Testis (tissue), 3 donors: ENCODE measurements around the gene ITIH4. TPM values are rescaled to one million over a fixed set of nuclear protein-coding genes. Genes with fewer than 3 reads are reported as not detected.

Experiments
- DNase-seq: peaks from one replicate; pipeline ENCODE4 v3.0.0-alpha.2; 2019
- H3K27ac ChIP-seq, 2 donors: fragments of 200-600 bp; sonication (generic); one replicate each; pipeline ENCODE4 v1.5.1; 2019
- H3K27me3 ChIP-seq: fragments of 200-600 bp; sonication (generic); one replicate; pipeline ENCODE4 v1.5.1; 2019
- H3K36me3 ChIP-seq: fragments of 200-600 bp; sonication (generic); one replicate; pipeline ENCODE4 v1.5.1; 2017; ENCODE audit warnings: low read depth; ENCODE audit errors: missing control alignments
- H3K4me1 ChIP-seq: fragments of 200-600 bp; sonication (generic); one replicate; pipeline ENCODE4 v1.5.1; 2019
- H3K4me3 ChIP-seq, 2 donors: fragments of 200-600 bp; sonication (generic); one replicate each; pipeline ENCODE4 v1.5.1; 2017 to 2019
- H3K9me3 ChIP-seq: fragments of 200-600 bp; sonication (generic); one replicate; pipeline ENCODE4 v1.5.1; 2017
- POLR2A ChIP-seq: fragments of 450-650 bp; IDR thresholded peaks from one replicate; pipeline ENCODE4 v1.6.1; 2017; ENCODE audit warnings: antibody characterized with exemption, mild to moderate bottlenecking, moderate library complexity
- WGBS, 2 donors: methylation state at CpG; one replicate each; pipeline ENCODE4 v1.1.5; 2018; 5-methylcytosine and 5-hydroxymethylcytosine counted together
- intact Hi-C: fragments of 100-400 bp; cut with DNase I; formaldehyde crosslinking; loops from one replicate; pipeline ENCODE4 v1.15.1; 2023; ENCODE audit warnings: low total_unique reads
- polyA plus RNA-seq: library from polyadenylated mRNA; stranded (reverse); fragments of 350-450 nt; fragmentation: Illumina TruSeq; extraction: RNeasy Lipid Tissue Mini Kit (QIAGEN cat#74804); gene quantifications from one replicate; pipeline ENCODE4 v1.2.3, GENCODE V29; 2014; ENCODE audit warnings: low read depth, low replicate concordance; ENCODE audit not compliant: insufficient read depth
- total RNA-seq, 2 donors: library from RNA; depleted of rRNA; stranded (reverse); fragments of >200 nt; gene quantifications; one replicate each; pipeline ENCODE4 v1.2.3, GENCODE V29; 2016
- TF ChIP-seq, protein P1 (sequence below), 3 experiments: fragments of 450-650 bp in 2 of 3; fragments of 200-600 bp in 1 of 3; sonication (generic) in 1 of 3; IDR thresholded peaks; one replicate each; pipeline ENCODE4 v1.5.1; 2016 to 2019; ENCODE audit warnings: antibody characterized with exemption in 3 of 3, mild to moderate bottlenecking in 2 of 3, moderate library complexity in 1 of 3

ITIH4 gene
- total and polyA plus RNA-seq, 3 donors from 2014 or later = 16.8 to 30.2 (median 19.9) TPM

DNA sequence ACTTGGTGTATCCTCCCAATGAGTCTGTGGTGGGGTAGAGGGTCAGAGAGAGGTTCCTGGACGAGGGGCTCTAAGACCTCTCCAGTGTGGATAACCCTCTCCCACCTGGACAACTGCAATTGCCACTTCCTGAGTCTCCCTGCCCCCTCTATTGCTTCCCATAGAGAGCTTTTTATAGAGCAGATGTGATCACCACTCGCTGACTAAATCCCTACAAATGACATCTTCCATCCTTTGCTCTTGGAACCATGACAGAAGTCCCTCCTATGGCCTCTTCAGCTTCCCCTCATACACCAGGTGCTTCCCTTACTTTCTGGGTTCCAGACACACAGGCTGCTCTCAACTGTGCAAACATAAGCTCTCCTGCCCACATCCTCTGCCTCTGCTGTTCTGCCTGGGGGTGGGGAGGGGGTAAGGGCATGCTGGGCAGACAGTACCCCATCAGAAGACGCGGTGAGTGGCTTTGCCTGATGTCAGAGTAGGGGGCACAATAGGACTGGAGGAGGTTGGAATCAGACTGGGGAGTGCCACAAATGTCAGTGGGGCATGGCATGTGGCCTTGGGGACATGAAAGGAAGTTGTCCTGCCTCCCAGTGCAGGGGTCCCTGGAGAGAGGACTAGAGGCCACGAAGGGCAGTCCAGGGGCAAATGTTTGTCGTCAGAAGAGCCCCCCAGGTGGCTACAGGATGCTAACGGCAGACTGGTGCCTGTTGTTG, 20.7 kb downstream of the ITIH4 start:
- 78 to 82% methylated on average over 7 of the region's 7 CpGs for WGBS, 2 donors
- intact Hi-C loops = no loop called here
- Histone ChIP-seq H3K27me3 (no peaks in the 10 kb centered on the region), H3K4me3 (no peak overlapping the region), H3K9me3 (no peaks in the 10 kb centered on the region), H3K27ac (no peak overlapping the region), H3K4me1 (no peaks in the 10 kb centered on the region), H3K36me3 (no peaks in the 10 kb centered on the region)
- DNase-seq = no peak
- TF ChIP-seq POLR2A = no peak
- TF ChIP-seq, protein P1, sequence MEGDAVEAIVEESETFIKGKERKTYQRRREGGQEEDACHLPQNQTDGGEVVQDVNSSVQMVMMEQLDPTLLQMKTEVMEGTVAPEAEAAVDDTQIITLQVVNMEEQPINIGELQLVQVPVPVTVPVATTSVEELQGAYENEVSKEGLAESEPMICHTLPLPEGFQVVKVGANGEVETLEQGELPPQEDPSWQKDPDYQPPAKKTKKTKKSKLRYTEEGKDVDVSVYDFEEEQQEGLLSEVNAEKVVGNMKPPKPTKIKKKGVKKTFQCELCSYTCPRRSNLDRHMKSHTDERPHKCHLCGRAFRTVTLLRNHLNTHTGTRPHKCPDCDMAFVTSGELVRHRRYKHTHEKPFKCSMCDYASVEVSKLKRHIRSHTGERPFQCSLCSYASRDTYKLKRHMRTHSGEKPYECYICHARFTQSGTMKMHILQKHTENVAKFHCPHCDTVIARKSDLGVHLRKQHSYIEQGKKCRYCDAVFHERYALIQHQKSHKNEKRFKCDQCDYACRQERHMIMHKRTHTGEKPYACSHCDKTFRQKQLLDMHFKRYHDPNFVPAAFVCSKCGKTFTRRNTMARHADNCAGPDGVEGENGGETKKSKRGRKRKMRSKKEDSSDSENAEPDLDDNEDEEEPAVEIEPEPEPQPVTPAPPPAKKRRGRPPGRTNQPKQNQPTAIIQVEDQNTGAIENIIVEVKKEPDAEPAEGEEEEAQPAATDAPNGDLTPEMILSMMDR (IDR thresholded peaks at IDR 0.05) = no peak

DNA sequence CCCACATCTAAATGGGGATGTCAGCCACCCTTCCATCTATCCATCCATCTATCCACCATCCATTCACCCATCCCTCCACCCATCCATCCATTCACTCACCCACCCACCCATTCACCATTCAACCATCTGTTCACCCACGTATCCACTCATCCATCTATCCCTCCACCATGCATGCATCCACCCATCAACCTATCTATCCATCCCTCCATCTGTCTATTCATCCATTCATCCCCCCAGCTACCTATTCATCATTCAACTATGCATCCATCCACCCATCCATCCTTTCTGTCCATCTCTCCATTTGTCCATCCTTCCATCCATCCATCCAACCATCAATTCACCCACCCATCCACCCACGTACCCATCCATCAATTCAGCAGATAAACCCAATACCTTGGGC, 21.3 kb downstream of the ITIH4 start:
- no peaks in the 10 kb centered on the region for H3K9me3 ChIP-seq
- no peak overlapping the region for H3K27ac ChIP-seq
- no peaks in the 10 kb centered on the region for H3K4me1 ChIP-seq
- H3K27me3 ChIP-seq = no peaks in the 10 kb centered on the region
- intact Hi-C loops = no loop called here
- no peak for DNase-seq
- WGBS, 2 donors = 93 to 98% methylated on average over 2 of the region's 2 CpGs
- H3K36me3 ChIP-seq = no peaks in the 10 kb centered on the region
- no peak overlapping the region for H3K4me3 ChIP-seq
- TF ChIP-seq, protein P1 (IDR thresholded peaks at IDR 0.05) = no peak
- TF ChIP-seq POLR2A = no peak

DNA sequence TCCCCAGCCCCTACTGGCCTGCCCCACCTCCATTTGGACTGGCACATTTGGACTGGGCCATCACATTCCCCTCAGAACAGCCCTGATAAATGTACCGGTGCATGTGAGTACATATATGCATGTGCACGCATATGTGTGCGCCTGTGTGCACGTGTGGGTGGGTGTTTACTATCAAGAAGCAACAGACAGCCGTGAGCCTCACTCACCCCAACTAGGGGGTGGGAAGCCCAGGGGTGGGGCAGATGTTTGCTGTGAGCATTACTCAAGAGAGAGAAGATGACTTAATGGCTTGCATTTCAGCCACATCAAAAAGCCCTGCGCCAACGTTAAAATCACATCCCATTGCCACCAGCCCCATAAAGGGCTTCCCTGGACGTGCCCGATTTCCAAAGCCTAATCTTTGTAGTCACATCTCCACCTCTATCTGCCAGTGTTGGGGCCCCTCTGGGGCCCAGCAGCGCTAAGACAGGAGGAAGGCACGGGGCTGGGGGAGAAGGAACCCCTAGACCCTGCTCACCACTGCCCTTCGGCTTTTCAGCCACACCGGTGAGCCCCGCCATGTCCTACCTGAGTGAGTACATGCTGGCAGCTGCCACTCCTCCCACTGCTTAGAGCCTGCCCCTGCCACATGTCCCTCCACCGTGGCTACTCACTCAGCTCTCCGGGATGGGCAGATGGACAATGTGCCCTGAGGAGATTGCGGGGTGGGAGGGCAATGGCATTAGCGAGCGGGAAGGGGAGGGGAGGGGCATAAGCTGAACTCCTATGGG, 25.0 kb downstream of the ITIH4 start:
- no peak for DNase-seq
- no peak overlapping the region for H3K27ac ChIP-seq
- no peak overlapping the region for H3K4me3 ChIP-seq
- H3K9me3 ChIP-seq = no peaks in the 10 kb centered on the region
- TF ChIP-seq, protein P1 (IDR thresholded peaks at IDR 0.05) = no peak
- TF ChIP-seq POLR2A = no peak
- H3K36me3 ChIP-seq = no peaks in the 10 kb centered on the region
- no peaks in the 10 kb centered on the region for H3K27me3 ChIP-seq
- intact Hi-C loops = no loop called here
- WGBS, 2 donors = 72 to 80% methylated on average over 18 to 19 of the region's 19 CpGs
- peaks cover 10% of the 10 kb centered on the region for H3K4me1 ChIP-seq

DNA sequence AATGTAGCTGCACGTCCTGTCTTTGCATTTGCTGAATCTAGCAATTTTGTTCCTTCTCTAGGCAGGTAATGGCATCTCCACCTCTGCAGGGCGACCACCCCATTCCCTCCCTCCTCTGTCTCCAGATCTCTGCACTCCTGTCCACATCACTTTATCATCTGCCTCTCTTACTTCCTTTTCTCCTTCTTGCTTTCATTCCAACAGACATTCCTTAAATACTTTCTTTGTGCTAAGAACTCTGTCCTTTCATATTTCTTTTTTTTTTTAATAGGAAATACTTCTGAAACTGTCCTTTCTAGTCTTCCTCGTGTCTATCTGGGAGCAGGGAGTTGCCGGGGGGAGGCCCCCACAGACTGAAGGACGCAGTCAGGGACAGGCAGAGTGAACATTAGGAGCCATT, 28.6 kb downstream of the ITIH4 start:
- 46 to 64% methylated on average over 5 of the region's 5 CpGs for WGBS, 2 donors
- Histone ChIP-seq H3K27me3 (no peaks in the 10 kb centered on the region), H3K9me3 (no peaks in the 10 kb centered on the region), H3K36me3 (no peaks in the 10 kb centered on the region), H3K4me1 (peaks cover 10% of the 10 kb centered on the region), H3K27ac (no peak overlapping the region), H3K4me3 (no peak overlapping the region)
- DNase-seq = no peak
- TF ChIP-seq, protein P1 (IDR thresholded peaks at IDR 0.05) = no peak
- TF ChIP-seq POLR2A = no peak
- intact Hi-C loops = no loop called here
